Tibial artery (tissue), 4 donors: ENCODE measurements around the gene CEP85.

Experiments
- DNase-seq, 2 donors: peaks; one replicate each; pipeline ENCODE4 v3.0.0-alpha.2; 2019
- H3K27ac ChIP-seq, 2 donors: fragments of 200-600 bp; sonication (generic) in 1 of 2; 1 replicate in 1 of 2; 2 replicates in 1 of 2; pipeline ENCODE4 v1.5.1; 2018 to 2019; ENCODE audit warnings: mild to moderate bottlenecking in 1 of 2
- H3K27me3 ChIP-seq, 2 donors: fragments of 200-600 bp; sonication (generic) in 1 of 2; one replicate each; pipeline versions ENCODE4 v1.5.1 to v1.6.0; 2016 to 2019
- H3K36me3 ChIP-seq, 3 donors: fragments of 200-600 bp; sonication (generic) in 2 of 3; one replicate each; pipeline ENCODE4 v1.5.1; 2016 to 2019; ENCODE audit warnings: mild to moderate bottlenecking in 2 of 3
- H3K4me1 ChIP-seq, 4 donors: fragments of 200-600 bp; sonication (generic) in 2 of 4; 1 replicate in 3 of 4; 2 replicates in 1 of 4; pipeline ENCODE4 v1.5.1; 2016 to 2019
- H3K4me3 ChIP-seq, 2 donors: fragments of 200-600 bp; sonication (generic) in 1 of 2; 1 replicate in 1 of 2; 2 replicates in 1 of 2; pipeline ENCODE4 v1.5.1; 2018 to 2019; ENCODE audit warnings: mild to moderate bottlenecking in 2 of 2
- H3K9me3 ChIP-seq, 3 donors: fragments of 200-600 bp; sonication (generic) in 1 of 3; one replicate each; pipeline ENCODE4 v1.5.1; 2016 to 2019
- intact Hi-C: fragments of 100-400 bp; cut with DNase I; formaldehyde crosslinking; loops from one replicate; pipeline ENCODE4 v1.15.0; 2023; ENCODE audit warnings: low total_unique reads
- TF ChIP-seq, protein P1 (sequence below), 2 experiments: fragments of 200-600 bp in 1 of 2; fragments of 450-650 bp in 1 of 2; IDR thresholded peaks; one replicate each; pipeline ENCODE4 v1.5.1; 2017 to 2019; ENCODE audit warnings: antibody characterized with exemption in 2 of 2, mild to moderate bottlenecking in 1 of 2, moderate library complexity in 1 of 2

Gene CEP85

DNA sequence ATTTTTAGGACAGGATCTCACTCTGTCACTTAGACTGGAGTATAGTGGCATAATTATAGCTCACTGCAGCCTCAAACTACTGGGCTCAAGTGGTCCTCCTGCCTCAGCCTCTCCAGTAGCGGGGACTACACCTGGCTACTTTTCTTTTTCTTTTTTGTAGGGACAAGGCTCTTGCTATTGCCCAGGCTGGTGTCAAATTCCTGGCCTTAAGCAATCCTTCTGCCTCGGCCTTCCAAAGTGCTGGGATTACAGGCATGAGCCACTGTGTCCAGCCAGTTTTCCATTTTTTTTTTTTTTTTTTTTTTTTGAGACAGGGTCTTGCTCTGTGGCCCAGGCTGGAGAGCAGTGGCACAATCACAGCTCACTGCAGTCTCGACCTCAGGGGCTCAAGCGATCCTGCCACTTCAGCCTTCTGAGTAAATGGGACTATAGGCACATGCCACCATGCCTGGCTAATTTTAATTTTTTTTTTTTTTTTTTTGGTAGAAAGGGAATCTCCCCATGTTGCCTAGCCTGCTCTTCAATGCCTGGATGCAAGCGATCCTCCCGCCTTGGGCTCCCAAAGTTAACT lies 20.6 kb upstream of the CEP85 start:
- Histone ChIP-seq H3K27me3 (peaks cover 0 to 4% of the 10 kb centered on the region in 2 donors), H3K36me3 (no peaks in the 10 kb centered on the region), H3K9me3 (no peaks in the 10 kb centered on the region), H3K4me1 (no peaks in the 10 kb centered on the region), H3K4me3 (no peak overlapping the region), H3K27ac (no peak overlapping the region)
- no peak for DNase-seq
- intact Hi-C loops: no loop called here
- TF ChIP-seq, protein P1, sequence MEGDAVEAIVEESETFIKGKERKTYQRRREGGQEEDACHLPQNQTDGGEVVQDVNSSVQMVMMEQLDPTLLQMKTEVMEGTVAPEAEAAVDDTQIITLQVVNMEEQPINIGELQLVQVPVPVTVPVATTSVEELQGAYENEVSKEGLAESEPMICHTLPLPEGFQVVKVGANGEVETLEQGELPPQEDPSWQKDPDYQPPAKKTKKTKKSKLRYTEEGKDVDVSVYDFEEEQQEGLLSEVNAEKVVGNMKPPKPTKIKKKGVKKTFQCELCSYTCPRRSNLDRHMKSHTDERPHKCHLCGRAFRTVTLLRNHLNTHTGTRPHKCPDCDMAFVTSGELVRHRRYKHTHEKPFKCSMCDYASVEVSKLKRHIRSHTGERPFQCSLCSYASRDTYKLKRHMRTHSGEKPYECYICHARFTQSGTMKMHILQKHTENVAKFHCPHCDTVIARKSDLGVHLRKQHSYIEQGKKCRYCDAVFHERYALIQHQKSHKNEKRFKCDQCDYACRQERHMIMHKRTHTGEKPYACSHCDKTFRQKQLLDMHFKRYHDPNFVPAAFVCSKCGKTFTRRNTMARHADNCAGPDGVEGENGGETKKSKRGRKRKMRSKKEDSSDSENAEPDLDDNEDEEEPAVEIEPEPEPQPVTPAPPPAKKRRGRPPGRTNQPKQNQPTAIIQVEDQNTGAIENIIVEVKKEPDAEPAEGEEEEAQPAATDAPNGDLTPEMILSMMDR (IDR thresholded peaks at IDR 0.05): no peak

DNA sequence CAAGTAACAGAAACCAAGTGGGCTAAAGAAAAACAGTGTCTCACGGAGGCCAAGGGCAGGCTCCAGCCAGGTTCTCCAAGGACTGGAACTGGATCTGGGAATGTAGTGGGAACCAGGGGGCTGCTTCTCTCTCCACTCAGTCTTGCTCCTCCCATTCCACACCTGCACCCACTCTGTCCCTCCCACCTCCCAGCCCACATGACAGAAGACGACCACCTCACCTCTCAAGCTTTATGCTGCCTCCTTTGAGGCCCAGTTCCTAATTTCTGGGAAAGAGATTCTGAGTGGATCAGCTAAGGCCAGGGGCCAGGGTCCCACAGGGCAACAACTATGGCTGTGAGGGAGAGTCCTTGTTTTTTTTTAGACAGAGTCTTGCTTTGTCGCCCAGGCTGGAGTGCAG lies 18.8 kb upstream of the CEP85 start:
- peaks cover 0 to 20% of the 10 kb centered on the region in 2 donors for H3K27me3 ChIP-seq
- H3K4me3 ChIP-seq: no peak overlapping the region
- intact Hi-C loops: no loop called here
- H3K27ac ChIP-seq: no peak overlapping the region
- H3K4me1 ChIP-seq: peaks cover 0 to 4% (median 0%) of the 10 kb centered on the region in 4 donors
- H3K36me3 ChIP-seq: no peaks in the 10 kb centered on the region
- no peak for DNase-seq
- no peaks in the 10 kb centered on the region for H3K9me3 ChIP-seq
- TF ChIP-seq, protein P1 (IDR thresholded peaks at IDR 0.05): no peak

DNA sequence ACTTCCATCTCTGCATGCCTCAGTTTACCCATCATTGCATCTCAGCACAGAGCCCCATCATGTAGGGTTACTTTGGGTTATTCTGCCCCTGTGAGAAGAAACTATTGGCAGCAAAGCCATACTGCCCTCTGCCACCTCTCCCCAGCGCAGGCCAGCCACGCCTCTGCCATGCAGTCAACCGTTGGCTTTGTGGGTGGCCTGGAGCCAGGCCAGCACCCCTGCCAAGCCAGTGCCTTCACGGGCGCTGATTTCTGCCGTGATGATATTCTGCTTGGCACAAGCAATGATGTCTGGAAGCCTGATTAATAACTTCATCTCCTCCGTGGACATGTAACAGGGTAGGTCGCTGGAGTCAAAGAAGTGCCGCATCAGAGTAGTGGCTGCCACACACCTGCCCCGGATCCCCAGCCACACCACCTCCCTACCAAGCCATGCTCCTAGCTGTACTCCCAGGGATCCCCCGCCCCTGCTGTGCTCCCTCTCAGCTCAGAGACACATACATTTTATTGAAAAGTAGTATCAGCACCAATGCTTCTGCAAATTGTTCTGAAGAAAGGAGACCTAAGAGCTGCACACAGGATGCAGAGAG lies 15.0 kb upstream of the CEP85 start:
- Histone ChIP-seq H3K4me3 (no peak overlapping the region), H3K36me3 (no peaks in the 10 kb centered on the region), H3K27me3 (peaks cover 0 to 33% of the 10 kb centered on the region in 2 donors), H3K27ac (no peak overlapping the region), H3K4me1 (peaks cover 0 to 4% (median 0%) of the 10 kb centered on the region in 4 donors), H3K9me3 (no peaks in the 10 kb centered on the region)
- no peak for DNase-seq
- intact Hi-C loops: no loop called here
- TF ChIP-seq, protein P1 (IDR thresholded peaks at IDR 0.05): no peak

GRCh38 chr1:26220199-26220912 lies 13.6 kb upstream of the CEP85 start:
- no peak for DNase-seq
- Histone ChIP-seq H3K4me3 (no peak overlapping the region), H3K27ac (no peak overlapping the region), H3K36me3 (no peaks in the 10 kb centered on the region), H3K4me1 (peaks cover 0 to 10% (median 2%) of the 10 kb centered on the region in 4 donors), H3K9me3 (no peaks in the 10 kb centered on the region), H3K27me3 (peaks cover 0 to 43% of the 10 kb centered on the region in 2 donors)
- intact Hi-C loops: no loop called here
- TF ChIP-seq, protein P1 (IDR thresholded peaks at IDR 0.05): no peak

- TF ChIP-seq, protein P1 (IDR thresholded peaks at IDR 0.05): no peak
- DNase-seq: no peak
Measured at GRCh38 chr1:26221094-26221493, 12.9 kb upstream of the CEP85 start.

More at GRCh38 chr1:26221094-26221493, 12.9 kb upstream of the CEP85 start:
- Histone ChIP-seq H3K27me3 (peaks cover 0 to 49% of the 10 kb centered on the region in 2 donors), H3K27ac (no peak overlapping the region), H3K4me3 (no peak overlapping the region), H3K4me1 (peaks cover 0 to 16% (median 7%) of the 10 kb centered on the region in 4 donors), H3K9me3 (no peaks in the 10 kb centered on the region), H3K36me3 (no peaks in the 10 kb centered on the region)
- intact Hi-C loops: no loop called here
